Sigmoid colon (tissue), 4 donors: ENCODE data around the gene UVRAG.

Experiments
- POLR2A ChIP-seq, 2 donors: fragments of 450-650 bp; IDR thresholded peaks; one replicate each; pipeline ENCODE4 v1.6.1; 2016; ENCODE audit warnings: antibody characterized with exemption in 2 of 2, mild to moderate bottlenecking in 2 of 2, moderate library complexity in 2 of 2
- POLR2AphosphoS5 ChIP-seq, 4 donors: sonication (generic); formaldehyde crosslinking; IDR thresholded peaks; one replicate each; pipeline ENCODE4 v1.6.1; 2017; ENCODE audit warnings: antibody characterized with exemption in 4 of 4

- TF ChIP-seq POLR2A (IDR thresholded peaks at IDR 0.05): no peak
- TF ChIP-seq POLR2AphosphoS5 (IDR thresholded peaks at IDR 0.05): no peak
Observed at GRCh38 chr11:75781831-75782230, 33.2 kb upstream of the UVRAG start.
